NCI-H82 treated with DMSO at 0.1 percent for 48 hours (cell line): ENCODE data around the gene HSPB6.

Experiments used
- DNase-seq: peaks from one replicate; lab custom pipeline; 2025; ENCODE audit not compliant: unreplicated experiment; lab: John Stamatoyannopoulos, UW

The HSPB6 gene

DNA sequence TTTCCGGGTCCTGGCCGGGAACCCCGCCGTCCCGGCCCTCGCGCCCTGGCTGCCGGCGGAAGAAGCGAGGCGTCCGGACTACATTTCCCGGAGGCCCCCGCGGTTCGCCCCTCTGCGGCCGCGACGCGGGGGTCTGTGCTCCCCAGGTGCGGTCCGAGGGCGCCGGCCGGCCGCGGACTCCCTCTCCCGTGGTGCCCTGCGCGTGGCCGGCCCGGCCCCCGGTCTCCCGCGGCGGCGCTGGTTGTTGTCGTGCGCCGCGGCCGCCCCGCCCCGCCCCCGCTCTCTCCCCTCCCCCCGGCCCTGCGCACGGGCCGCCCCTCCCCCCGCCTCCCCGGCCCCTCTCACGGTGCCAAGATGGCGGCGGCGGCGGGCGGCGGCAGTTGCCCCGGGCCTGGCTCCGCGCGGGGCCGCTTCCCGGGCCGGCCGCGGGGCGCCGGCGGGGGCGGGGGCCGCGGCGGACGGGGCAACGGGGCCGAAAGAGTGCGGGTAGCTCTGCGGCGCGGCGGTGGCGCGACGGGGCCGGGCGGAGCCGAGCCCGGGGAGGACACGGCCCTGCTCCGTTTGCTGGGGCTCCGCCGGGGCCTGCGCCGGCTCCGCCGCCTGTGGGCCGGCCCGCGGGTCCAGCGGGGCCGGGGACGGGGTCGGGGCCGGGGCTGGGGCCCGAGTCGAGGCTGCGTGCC lies 39.0 kb downstream of the HSPB6 start, which contains the start of gene KMT2B:
TSS of gene KMT2B (plus strand) at position 339 of the 680 bp plus-strand sequence. CDS start at position 355, 16 bp downstream.
- DNase-seq = no peak

DNA sequence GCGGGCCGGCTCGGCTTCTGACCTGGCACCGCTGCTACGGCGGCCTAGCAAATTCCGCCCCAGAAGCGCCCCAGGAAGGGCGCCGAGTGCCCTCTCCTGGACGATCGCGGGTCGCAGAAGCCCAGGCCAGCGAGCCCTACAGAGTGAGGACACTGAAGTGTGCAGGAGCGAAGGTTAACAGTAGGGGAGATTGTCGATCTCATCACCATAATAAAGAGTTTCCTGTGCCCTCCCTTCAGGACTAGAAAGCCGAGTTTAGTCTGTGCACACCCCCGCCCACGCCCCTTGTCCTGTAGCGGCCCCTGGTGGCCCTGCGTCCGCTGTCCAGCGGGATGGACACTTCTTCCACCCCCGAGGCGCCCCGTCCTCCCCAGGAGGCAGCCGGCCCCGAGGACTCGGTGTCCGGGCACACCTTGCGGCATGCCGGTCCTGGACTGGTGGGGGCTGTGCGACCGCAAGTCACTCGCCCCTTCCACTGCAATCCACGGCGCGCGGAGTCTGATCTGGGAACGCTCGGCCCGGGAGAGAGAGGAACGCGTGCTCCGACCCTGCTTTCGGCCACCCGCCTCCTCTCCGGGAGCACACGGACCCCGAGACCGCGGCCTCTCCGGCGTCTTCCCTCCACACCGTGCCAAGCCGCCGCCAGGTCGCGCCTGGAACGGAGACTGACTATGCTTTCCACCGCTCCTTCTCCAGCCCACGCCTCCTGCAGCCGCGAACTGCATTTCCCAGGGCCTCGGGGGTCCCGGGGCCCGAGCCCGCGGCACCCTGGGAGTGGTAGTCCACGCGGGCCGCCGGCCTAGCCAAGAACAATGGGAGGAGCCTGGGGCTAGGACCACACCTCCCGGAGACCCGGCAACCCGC lies 39.8 kb downstream of the HSPB6 start:
- peak; percentile 91 for DNase-seq

DNA sequence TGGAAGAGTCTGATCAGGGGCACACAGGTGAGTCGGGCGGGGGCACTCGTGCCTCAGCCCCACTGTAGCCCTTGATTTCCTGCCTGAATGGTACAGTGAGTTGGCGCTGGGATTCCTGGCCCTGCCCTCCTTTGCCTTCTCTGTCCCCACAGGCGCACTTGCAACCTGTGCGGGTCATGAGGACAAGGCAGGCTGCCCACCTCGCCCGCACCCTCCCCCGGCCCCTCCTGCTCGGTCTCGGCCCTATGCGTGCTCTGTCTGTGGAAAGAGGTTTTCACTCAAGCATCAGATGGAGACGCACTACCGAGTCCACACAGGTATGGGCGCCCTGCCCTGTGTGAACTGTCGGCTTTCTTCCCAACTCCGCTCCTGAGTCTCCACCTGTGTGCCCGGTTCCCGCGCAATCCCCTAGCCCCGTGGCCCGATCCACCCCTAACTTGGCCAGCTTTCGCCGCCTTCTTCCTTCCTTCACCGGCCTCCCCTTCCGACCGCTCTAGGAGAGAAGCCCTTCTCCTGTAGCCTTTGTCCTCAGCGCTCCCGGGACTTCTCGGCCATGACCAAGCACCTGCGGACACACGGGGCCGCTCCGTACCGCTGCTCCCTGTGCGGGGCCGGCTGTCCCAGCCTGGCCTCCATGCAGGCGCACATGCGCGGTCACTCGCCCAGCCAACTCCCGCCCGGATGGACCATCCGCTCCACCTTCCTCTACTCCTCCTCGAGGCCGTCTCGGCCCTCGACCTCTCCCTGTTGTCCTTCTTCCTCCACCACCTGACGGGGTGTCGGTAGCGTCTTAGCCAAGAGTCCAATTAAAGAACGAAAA lies 40.6 kb downstream of the HSPB6 start:
- no peak for DNase-seq

DNA sequence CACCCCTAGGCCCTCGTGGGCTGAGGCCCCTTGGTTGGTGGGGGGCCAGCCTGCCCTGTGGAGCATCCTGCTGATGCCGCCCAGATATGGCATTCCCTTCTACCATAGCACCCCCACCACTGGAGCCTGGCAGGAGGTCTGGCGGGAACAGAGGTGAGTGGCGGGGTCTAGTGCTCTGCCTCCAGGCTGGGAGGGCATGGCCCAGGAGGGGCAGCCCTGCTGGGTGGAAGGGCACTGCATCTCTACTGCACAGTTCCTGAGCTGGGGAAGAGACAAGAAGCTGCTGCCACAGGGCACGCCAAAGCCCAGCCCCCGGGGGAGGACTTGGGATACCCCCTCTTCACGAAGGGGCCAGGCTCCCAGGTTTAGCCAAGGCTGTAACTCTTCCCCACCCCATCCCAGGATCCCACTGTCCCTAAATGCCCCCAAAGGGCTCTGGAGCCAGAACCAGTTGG lies 41.4 kb downstream of the HSPB6 start:
- no peak for DNase-seq

DNA sequence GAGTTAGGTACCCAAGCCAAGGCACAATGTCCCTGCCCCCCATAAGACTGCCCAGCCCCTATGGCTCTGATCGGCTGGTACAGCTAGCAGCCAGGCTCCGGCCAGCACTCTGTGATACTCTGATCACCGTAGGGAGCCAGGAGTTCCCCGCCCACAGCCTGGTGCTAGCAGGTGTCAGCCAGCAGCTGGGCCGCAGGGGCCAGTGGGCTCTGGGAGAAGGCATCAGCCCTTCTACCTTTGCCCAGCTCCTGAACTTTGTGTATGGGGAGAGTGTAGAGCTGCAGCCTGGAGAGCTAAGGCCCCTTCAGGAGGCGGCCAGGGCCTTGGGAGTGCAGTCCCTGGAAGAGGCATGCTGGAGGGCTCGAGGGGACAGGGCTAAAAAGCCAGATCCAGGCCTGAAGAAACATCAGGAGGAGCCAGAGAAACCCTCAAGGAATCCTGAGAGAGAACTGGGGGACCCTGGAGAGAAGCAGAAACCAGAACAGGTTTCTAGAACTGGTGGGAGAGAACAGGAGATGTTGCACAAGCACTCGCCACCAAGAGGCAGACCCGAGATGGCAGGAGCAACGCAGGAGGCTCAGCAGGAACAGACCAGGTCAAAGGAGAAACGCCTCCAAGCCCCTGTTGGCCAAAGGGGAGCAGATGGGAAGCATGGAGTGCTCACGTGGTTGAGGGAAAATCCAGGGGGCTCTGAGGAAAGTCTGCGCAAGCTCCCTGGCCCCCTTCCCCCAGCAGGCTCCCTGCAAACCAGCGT lies 42.1 kb downstream of the HSPB6 start:
- no peak for DNase-seq

DNA sequence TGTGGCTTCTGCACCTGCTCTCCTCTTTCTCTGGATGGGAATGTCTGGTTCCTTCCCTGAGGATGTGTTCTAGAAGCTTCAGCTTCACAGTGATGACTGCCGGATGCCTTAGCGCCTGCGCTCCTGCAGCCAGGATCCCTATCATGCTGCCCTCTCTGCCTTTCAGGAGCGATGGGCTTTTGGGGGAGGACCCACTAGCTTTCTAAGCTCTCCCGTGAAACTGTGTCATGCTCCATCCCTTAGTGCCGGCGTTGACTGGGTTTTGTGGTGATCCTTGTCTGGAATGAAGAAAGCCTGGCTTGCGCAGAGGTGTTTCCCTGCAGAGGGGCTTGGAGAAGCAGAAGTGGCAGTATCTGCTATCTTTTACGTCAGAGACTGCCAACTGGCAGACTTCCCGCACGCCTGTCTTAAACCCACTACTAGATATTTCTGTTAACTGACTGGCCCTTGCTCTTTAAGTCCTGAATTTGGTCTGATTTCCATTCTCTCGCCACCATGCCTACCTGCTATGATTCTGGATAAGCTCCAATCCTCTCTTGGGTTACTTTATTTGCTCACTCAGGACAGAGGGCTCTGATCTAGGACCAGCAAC lies 42.8 kb downstream of the HSPB6 start:
- DNase-seq = no peak

DNA sequence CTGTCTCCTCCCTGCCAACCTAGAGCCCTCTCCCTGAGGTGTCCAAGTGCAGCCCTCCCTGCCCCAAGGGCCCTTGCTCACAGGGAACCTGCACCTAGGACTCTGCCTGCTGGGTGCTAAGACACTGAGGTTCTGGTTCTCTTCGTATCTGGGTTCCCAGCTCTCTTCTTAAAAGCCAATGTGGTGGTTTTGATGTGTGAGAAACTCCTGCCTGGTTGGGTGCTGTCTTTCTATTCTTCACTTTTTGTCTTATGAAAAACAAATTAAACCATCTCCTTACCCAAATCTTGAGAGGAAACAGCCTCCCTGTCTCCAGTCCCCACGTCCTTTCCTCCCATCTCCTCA lies 43.4 kb downstream of the HSPB6 start:
- no peak for DNase-seq

DNA sequence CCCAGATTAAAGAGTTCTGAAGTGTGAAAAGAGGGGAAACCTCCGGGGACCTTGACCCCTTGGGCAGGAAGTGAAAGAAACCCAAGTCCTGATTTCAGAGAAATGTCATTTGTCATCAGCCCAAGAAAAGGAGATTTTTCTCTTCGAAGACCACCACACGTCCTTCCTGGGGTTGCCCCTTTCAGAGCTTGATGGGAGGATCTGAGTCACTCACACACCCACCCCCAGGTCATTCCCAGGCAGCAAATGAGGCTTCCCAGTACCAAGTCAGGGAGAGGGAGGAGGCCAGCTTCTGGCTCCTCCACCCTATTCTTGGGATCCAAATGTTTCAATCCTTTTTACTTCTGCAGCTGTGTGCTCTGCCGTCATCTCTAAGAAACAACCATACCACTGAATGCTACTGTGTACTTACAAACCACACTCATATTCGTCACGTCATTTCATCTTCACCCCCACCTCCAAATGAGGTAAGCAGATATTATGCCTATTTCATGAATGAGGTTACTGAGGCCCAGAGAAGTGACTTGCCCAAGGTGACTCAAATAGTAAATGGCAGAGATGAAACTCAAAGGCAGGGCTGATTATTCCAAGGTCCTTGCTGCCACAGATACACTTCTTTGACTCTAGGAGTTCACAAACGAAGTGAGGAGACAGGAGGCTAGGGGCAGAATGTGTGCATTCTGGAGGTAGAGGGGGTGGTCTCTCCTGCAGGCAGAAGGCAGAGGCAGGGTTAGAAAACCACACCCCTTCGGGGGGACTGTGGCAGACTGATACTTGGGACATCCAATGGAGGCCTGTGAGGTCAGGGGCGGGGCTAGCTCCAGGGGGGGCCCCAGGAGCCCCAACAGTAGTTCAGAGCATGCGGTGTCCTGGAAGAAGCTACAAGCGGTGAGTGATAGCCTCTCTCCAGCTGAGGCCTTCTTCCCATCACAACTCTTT lies 44.0 kb downstream of the HSPB6 start:
- no peak for DNase-seq

DNA sequence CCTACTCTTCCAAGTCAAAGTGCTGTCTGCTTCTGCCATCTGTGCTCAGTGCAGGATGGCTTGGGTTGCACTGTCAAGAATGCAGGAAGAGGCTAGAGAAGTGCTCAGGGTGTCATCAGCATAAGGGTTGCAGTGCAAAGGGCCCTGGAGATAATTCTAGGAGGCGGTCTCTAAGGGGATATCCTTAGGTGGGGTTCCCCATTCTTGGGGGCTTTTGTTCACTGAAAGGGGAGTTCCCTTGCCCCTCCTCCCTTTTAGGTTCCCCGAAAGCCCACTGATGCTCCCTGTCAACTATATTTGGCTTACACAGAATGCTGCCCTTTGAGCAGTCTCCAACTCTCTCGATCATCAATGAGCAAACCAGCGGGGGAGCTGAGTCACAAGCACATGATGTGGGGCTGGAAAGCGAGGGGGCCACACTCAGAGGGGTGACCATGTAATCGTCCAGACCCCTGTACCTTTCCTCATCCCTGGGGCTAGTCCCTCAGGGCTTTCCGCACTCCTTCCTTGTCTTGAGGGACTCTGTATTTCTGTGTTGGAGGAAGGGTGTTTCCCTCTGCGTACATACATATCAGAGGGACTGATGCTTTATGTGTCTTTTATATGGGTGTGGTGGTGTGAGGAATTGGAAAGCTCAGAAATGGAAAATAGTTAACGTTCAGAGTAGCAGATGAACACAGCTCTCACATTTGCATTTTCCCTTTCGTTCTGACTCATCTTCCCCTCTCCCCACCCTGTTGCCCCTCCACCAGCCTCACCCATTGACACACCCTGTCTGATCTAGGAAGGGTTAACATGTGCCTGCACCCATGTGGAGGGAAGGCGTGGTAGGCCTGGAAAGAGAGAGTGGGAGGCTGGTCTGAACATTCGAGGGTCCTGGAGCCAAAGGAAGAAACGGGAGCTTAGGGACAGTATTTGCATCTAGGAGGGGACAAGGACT lies 45.8 kb downstream of the HSPB6 start:
- no peak for DNase-seq

DNA sequence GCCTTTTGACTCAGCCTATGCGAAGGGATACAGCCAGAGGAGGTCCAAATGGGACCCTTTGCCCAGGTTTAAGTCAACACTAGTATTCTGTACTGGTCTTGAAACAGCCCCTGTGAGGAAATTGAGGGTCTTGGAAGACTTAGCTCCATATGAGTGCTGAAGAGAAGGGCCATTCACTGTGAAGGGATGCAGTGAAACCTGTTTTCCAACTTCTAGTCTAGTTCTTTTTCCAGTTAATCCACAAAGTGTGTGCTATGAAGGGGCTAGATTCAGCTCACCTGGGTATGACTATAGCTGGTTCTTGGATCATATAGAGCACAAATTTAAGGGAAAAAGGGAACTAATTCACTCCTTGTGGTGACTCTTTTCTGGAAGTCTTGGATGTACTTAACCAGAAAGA lies 48.4 kb downstream of the HSPB6 start:
- no peak for DNase-seq
